Measurements from ENCODE around the gene REST.
"Not testable (repeated sequence)": the region's sequence is repeated elsewhere in the genome, so short reads cannot be mapped to it uniquely, and the experiment has no call there.

The REST gene

DNA sequence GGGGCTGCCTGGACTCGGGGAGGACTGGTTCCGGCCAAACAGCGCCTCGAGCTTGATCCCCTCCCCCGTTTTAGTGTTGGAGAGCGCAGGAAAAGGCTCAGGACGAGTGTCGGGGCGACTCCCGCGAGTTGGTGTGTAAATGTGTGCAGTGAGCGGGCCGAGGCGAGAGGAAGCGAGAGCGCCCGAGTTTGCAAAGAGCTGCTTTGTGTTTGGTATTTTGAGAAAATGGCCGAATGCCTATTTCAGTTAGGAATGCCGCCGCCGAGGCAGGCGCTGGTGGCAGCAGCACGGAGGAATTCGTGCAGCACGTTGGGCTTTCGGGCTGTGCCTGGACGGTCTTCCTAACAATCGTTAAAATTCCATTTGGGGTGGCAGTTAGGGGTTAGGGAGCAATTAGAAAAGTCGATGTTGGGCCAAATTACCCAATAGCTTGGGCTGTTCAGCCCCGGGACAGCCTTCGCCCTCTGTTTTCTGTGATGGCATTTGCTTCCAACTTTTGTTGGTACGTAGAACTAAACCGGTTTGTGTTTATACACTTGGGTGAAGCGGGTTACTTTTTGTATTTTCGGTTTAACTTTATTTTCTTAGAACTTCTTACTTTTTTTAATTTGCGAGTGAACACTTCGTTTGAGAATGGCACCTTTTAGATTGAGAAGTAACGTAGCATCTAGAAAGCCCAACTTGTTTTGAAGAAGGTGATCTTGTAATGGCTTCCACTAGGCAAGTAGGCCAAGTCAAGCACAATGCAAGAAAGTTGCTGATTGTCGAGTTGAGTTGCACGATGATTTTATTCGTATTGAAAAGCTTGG is 1.6 kb downstream of the REST start:
- peak; percentile 16 for DNase-seq (ENCODE audit: low read depth)
- TF ChIP-seq, protein P1, sequence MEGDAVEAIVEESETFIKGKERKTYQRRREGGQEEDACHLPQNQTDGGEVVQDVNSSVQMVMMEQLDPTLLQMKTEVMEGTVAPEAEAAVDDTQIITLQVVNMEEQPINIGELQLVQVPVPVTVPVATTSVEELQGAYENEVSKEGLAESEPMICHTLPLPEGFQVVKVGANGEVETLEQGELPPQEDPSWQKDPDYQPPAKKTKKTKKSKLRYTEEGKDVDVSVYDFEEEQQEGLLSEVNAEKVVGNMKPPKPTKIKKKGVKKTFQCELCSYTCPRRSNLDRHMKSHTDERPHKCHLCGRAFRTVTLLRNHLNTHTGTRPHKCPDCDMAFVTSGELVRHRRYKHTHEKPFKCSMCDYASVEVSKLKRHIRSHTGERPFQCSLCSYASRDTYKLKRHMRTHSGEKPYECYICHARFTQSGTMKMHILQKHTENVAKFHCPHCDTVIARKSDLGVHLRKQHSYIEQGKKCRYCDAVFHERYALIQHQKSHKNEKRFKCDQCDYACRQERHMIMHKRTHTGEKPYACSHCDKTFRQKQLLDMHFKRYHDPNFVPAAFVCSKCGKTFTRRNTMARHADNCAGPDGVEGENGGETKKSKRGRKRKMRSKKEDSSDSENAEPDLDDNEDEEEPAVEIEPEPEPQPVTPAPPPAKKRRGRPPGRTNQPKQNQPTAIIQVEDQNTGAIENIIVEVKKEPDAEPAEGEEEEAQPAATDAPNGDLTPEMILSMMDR (IDR thresholded peaks at IDR 0.05; ENCODE audit: low read depth, low read length, missing control alignments) = no peak
- in situ Hi-C loops (cut with HindIII; ENCODE audit: low sequenced_read_pairs) = no loop called here
- peak overlapping the region; percentile 92 for H3K4me3 ChIP-seq (ENCODE audit: low read depth, low read length)

DNA sequence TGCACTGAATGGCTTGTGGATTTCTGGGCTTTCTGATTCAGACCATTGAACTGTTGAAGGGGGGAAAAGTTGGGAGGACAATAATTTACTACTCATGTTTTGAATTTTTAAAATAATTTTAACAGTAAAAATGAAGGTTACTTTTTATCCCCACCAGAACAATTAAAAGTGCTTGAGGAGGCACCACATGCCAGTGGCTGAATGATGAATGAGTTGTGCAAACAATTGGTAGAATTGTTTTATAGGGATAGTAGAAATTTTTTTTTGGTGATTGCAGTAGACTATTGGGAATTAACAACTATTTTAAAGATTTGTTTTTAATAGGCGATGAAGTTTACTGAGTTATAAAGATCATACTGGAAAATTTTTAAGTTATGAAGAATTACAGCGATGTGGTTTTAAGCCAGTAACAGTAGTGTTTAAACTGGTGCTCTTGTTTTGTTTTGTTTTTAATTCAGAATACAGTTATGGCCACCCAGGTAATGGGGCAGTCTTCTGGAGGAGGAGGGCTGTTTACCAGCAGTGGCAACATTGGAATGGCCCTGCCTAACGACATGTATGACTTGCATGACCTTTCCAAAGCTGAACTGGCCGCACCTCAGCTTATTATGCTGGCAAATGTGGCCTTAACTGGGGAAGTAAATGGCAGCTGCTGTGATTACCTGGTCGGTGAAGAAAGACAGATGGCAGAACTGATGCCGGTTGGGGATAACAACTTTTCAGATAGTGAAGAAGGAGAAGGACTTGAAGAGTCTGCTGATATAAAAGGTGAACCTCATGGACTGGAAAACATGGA is 2.7 kb downstream of the REST start:
- no peak for DNase-seq (ENCODE audit: low read depth)
- in situ Hi-C loops (cut with HindIII; ENCODE audit: low sequenced_read_pairs) = no loop called here
- TF ChIP-seq, protein P1 (IDR thresholded peaks at IDR 0.05; ENCODE audit: low read depth, low read length, missing control alignments) = no peak
- H3K4me3 ChIP-seq (ENCODE audit: low read depth, low read length) = peak overlapping the region; percentile 92

DNA sequence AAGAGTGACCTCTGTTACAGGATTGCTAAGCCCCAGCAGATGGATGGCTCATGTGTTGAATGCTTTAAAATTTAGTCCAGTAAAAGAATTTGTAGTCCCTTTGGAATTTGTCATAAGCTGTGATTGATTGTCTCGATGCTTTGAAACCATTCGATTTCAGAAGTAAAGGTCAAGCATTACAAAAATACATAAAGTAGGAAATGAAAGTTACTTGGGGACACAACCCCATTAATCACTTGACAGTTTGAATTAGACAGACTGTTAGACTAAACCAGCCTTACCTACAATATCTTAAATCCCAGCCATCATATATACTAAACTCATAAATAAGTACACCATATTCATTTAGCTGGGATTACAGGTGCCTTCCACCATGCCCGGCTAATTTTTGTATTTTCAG is 6.6 kb downstream of the REST start:
- TF ChIP-seq, protein P1 (IDR thresholded peaks at IDR 0.05; ENCODE audit: low read depth, low read length, missing control alignments) = no peak
- H3K4me3 ChIP-seq (ENCODE audit: low read depth, low read length) = no peak overlapping the region
- DNase-seq (ENCODE audit: low read depth) = no peak
- in situ Hi-C loops (cut with HindIII; ENCODE audit: low sequenced_read_pairs) = no loop called here

DNA sequence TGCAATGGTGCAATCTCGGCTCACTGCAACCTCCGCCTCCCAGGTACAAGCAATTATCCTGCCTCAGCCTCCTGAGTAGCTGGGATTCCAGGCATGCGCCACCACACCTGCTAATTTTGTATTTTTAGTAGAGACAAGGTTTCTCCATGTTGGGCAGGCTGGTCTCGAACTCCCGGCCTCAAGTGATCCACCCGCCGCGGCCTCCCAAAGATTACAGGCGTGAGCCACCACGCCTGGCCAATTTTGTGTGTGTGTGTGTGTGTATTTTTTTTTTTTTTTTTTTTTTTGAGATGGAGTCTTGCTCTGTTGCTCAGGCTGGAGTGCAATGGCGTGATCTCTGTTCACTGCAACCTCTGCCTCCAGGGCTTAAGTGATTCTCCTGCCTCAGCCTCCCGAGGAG is 7.3 kb downstream of the REST start:
- in situ Hi-C loops (cut with HindIII; ENCODE audit: low sequenced_read_pairs); H3K4me3 ChIP-seq (ENCODE audit: low read depth, low read length); DNase-seq (ENCODE audit: low read depth): not testable (repeated sequence)

DNA sequence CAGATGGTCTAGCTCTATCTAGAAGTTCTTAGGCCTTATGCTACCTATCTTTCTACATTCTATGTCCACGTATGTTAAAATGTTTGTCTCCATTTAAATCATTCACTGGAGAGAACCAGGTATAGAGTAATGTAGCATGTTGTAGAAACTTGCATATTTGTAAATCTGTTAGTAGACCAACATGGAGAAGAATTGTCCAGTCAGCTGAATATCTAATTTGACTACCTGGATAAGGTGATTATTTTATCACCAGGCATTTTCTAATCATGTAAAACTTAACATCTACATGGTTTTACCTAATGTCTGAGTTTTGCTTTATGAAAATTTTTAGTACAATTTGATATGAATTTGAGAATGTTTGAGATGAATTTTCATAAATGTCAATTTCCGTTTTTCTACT is 19.5 kb downstream of the REST start:
- DNase-seq (ENCODE audit: low read depth) = no peak
- no peak overlapping the region for H3K4me3 ChIP-seq (ENCODE audit: low read depth, low read length)
- in situ Hi-C loops (cut with HindIII; ENCODE audit: low sequenced_read_pairs) = no loop called here
- TF ChIP-seq, protein P1 (IDR thresholded peaks at IDR 0.05; ENCODE audit: low read depth, low read length, missing control alignments) = no peak

DNA sequence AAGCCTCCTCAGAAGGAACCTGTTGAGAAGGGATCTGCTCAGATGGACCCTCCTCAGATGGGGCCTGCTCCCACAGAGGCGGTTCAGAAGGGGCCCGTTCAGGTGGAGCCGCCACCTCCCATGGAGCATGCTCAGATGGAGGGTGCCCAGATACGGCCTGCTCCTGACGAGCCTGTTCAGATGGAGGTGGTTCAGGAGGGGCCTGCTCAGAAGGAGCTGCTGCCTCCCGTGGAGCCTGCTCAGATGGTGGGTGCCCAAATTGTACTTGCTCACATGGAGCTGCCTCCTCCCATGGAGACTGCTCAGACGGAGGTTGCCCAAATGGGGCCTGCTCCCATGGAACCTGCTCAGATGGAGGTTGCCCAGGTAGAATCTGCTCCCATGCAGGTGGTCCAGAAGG is 22.9 kb downstream of the REST start:
- DNase-seq (ENCODE audit: low read depth) = no peak
- no peak overlapping the region for H3K4me3 ChIP-seq (ENCODE audit: low read depth, low read length)
- in situ Hi-C loops (cut with HindIII; ENCODE audit: low sequenced_read_pairs) = no loop called here
- TF ChIP-seq, protein P1 (IDR thresholded peaks at IDR 0.05; ENCODE audit: low read depth, low read length, missing control alignments) = no peak

DNA sequence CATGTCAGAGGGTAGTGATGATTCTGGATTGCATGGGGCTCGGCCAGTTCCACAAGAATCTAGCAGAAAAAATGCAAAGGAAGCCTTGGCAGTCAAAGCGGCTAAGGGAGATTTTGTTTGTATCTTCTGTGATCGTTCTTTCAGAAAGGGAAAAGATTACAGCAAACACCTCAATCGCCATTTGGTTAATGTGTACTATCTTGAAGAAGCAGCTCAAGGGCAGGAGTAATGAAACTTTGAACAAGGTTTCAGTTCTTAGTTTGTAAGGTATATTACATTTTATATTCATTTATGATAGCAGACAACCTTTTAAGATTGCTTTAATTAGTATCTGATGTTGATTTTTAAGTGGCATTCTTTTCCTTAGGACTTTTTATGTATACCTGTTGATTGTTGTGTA is 24.2 kb downstream of the REST start:
- TF ChIP-seq, protein P1 (IDR thresholded peaks at IDR 0.05; ENCODE audit: low read depth, low read length, missing control alignments) = no peak
- in situ Hi-C loops (cut with HindIII; ENCODE audit: low sequenced_read_pairs) = no loop called here
- DNase-seq (ENCODE audit: low read depth) = no peak
- no peak overlapping the region for H3K4me3 ChIP-seq (ENCODE audit: low read depth, low read length)

Data from astrocyte of the cerebellum (primary cell).